Esophagus muscularis mucosa (tissue), 4 donors: ENCODE results near the gene HID1.

ENCODE experiments used
- CTCF ChIP-seq, 3 experiments: fragments of 200-600 bp in 2 of 3; fragments of 450-650 bp in 1 of 3; sonication (generic) in 2 of 3; IDR thresholded peaks; one replicate each; pipeline ENCODE4 v1.5.1; 2017 to 2019; ENCODE audit warnings: antibody characterized with exemption in 3 of 3, mild to moderate bottlenecking in 2 of 3, moderate library complexity in 1 of 3
- EP300 ChIP-seq: sonication (generic); formaldehyde crosslinking; IDR thresholded peaks from one replicate; pipeline ENCODE4 v1.6.1; 2017; ENCODE audit warnings: antibody characterized with exemption
- POLR2A ChIP-seq: fragments of 450-650 bp; IDR thresholded peaks from one replicate; pipeline ENCODE4 v1.6.1; 2017; ENCODE audit warnings: antibody characterized with exemption, moderate library complexity, mild to moderate bottlenecking, low read depth
- POLR2AphosphoS5 ChIP-seq, 2 donors: sonication (generic); formaldehyde crosslinking; IDR thresholded peaks; one replicate each; pipeline ENCODE4 v1.6.1; 2017; ENCODE audit warnings: antibody characterized with exemption in 2 of 2

GRCh38 chr17:74968361-74968780 is 4.2 kb downstream of the HID1 start:
- TF ChIP-seq CTCF (IDR thresholded peaks at IDR 0.05) (no peak), EP300 (no peak), POLR2A (no peak), POLR2AphosphoS5 (IDR thresholded peaks at IDR 0.05) (no peak)
